ENCODE data around the gene TRIP12. TPM values are rescaled to one million over a fixed set of nuclear protein-coding genes. Genes with fewer than 3 reads are reported as not detected.
A peak's percentile ranks its signal among the peaks of the same experiment; 100 is the strongest.

The TRIP12 gene
- total and polyA plus RNA-seq, 2 of the 8 experiments (the other 6 are each of a cell fraction or from before 2014, with no cell fraction given) = 23.1 to 174 TPM

DNA sequence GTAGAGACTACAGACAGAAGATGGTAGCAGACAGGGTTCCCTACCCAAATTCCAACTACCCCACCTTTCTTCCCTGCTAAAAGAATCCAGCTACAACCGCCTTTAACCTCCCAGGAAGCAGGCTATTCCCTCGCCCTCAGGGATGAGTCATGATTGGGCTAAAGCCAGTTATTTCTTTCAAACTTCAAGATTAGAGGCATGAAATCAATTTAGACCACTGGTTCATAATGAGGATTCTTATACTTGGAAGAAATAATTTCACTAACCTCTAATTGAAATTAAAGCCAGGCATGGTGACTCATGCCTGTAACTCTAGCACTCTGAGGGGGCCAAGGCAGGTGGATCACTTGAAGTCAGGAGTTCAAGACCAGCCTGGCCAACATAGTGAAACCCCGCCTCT lies 20.0 kb downstream of the TRIP12 start:
- H4K20me1 ChIP-seq (replicated peaks in 1 of 2; ENCODE audit: control insufficient read depth in 1 of 2, insufficient read depth in 2 of 2, low read length in 2 of 2) = peaks cover 2 to 12% of the 10 kb centered on the region in 2 experiments

More for the DNA sequence above, 20.0 kb downstream of the TRIP12 start:
- Histone ChIP-seq H2BK120ac (replicated peaks; ENCODE audit: low read depth, low read length) (no peak overlapping the region), H3K79me1 (ENCODE audit: low read depth, low read length) (no peaks in the 10 kb centered on the region; the same call in 1 of the 2 replicates), H4K5ac (ENCODE audit: insufficient read length, low read depth, low read length) (no peak overlapping the region), H3K14ac (ENCODE audit: insufficient read length) (no peak overlapping the region), H3K27me3 (replicated peaks in 1 of 4; ENCODE audit: control insufficient read depth in 3 of 4, extremely low read depth in 1 of 4, insufficient read depth in 3 of 4, low read length in 3 of 4) (no peaks in the 10 kb centered on the region), H3K4ac (replicated peaks; ENCODE audit: insufficient read length, low read depth, low read length) (no peak overlapping the region), H2BK12ac (ENCODE audit: low read depth, low read length) (no peak overlapping the region), H3K9me3 (ENCODE audit: insufficient read depth in 2 of 2, low read depth in 1 of 2, low read length in 1 of 2) (no peaks in the 10 kb centered on the region), H3K23ac (ENCODE audit: insufficient read length) (no peak overlapping the region), H3K79me2 (ENCODE audit: control insufficient read depth in 1 of 2, insufficient read depth in 2 of 2, low read length in 2 of 2) (peaks cover 0 to 95% of the 10 kb centered on the region in 2 experiments; a peak in 3 of 4 replicates), H2AK5ac (ENCODE audit: low read depth, low read length) (no peak overlapping the region), H3K27ac (ENCODE audit: low read depth, low read length) (no peak overlapping the region), H4K8ac (ENCODE audit: extremely low read depth, insufficient read depth, low read length) (no peak overlapping the region), H3K4me3 (ENCODE audit: extremely low read depth in 1 of 4, insufficient read depth in 2 of 4, low read depth in 3 of 4, low read length in 4 of 4) (no peak overlapping the region), H2BK20ac (ENCODE audit: low read length) (no peak overlapping the region), H3K56ac (replicated peaks; ENCODE audit: insufficient read length, low read depth, low read length) (no peak overlapping the region), H3K23me2 (ENCODE audit: low read depth, low read length) (no peaks in the 10 kb centered on the region), H3K36me3 (ENCODE audit: control insufficient read depth in 2 of 4, insufficient read depth in 4 of 4, low read length in 3 of 4) (peaks cover 0 to 5% (median 0%) of the 10 kb centered on the region in 4 experiments; a peak in 1 of 8 replicates), H2BK15ac (ENCODE audit: low read length) (no peak overlapping the region), H4K91ac (replicated peaks; ENCODE audit: insufficient read length, low read length) (no peak overlapping the region), H3K4me2 (ENCODE audit: insufficient read depth in 1 of 2, low read depth in 2 of 2, low read length in 2 of 2) (no peak overlapping the region), H3K4me1 (replicated peaks in 1 of 4; ENCODE audit: control insufficient read depth in 3 of 4, insufficient read depth in 4 of 4, low read length in 3 of 4) (peaks cover 0 to 3% (median 0%) of the 10 kb centered on the region in 4 experiments; a peak in 1 of 7 replicates), H2BK5ac (ENCODE audit: low read depth, low read length) (no peak overlapping the region), H3K18ac (ENCODE audit: extremely low read depth, low read length) (no peak overlapping the region), H2AFZ (ENCODE audit: low read length) (no peak overlapping the region), H3K9ac (replicated peaks in 1 of 4; ENCODE audit: extremely low read depth in 1 of 4, low read depth in 3 of 4, low read length in 3 of 4) (no peak overlapping the region)
- no peak for TF ChIP-seq TAF7 (optimal IDR thresholded peaks at IDR 0.05; ENCODE audit: borderline replicate concordance, low read depth, low read length)
- TF ChIP-seq JUND (IDR thresholded peaks at IDR 0.05; ENCODE audit: low read length) = peak; percentile 70; the same call in 1 of the 2 replicates
- FAIRE-seq (no peak), DNase-seq (ENCODE audit: low read depth in 1 of 2, low spot score in 2 of 2) (no peak)
- CTCF ChIA-PET (ENCODE audit: partially characterized antibody) = interaction anchor here (2.2 kb wide), 1 partner anchor 100 kb away, joined by 5 read pairs; no protein-coding TSS in a partner anchor
- WGBS, 2 experiments (ENCODE audit: extremely low coverage in 1 of 2, insufficient coverage in 1 of 2, insufficient read length in 1 of 2, insufficient replicate concordance in 2 of 2, low coverage in 1 of 2, low lambda C conversion rate in 2 of 2, missing lambda C conversion rate in 1 of 2) = 72% methylated on average over 3 of the region's 3 CpGs; no CpG with 5 or more reads in 1 of the 2 experiments
- POLR2A ChIA-PET (ENCODE audit: partially characterized antibody) = no interaction called here
